Fibroblast of lung (primary cell): ENCODE measurements around the gene CEP295NL. TPM values are rescaled to one million over a fixed set of nuclear protein-coding genes. Genes with fewer than 3 reads are reported as not detected.

Experiments used
- DNase-seq, 2 donors: peaks; one replicate each; pipeline versions ENCODE4 v3.0.0 to v3.0.0-alpha.2; 2010; ENCODE audit warnings: low read depth in 2 of 2
- H2AFZ ChIP-seq: 2 replicates; pipeline ENCODE4 v1.5.1; 2012; ENCODE audit warnings: low read length, control low read depth, inconsistent platforms
- H3K27ac ChIP-seq: 2 replicates; pipeline ENCODE4 v1.5.1; 2011; ENCODE audit warnings: low read length, control low read depth; ENCODE audit not compliant: insufficient read depth
- H3K27me3 ChIP-seq: 2 replicates; pipeline ENCODE4 v1.5.1; 2011; ENCODE audit warnings: mild to moderate bottlenecking, low read length; ENCODE audit not compliant: control insufficient read depth, insufficient read depth
- H3K36me3 ChIP-seq: 2 replicates; pipeline ENCODE4 v1.5.1; 2011; ENCODE audit warnings: low read length; ENCODE audit not compliant: control insufficient read depth, insufficient read depth
- H3K4me1 ChIP-seq: 2 replicates; pipeline ENCODE4 v1.5.1; 2011; ENCODE audit warnings: low read length; ENCODE audit not compliant: control insufficient read depth, insufficient read depth; ENCODE audit errors: extremely low read depth
- H3K4me2 ChIP-seq: 2 replicates; pipeline ENCODE4 v1.5.1; 2011; ENCODE audit warnings: low read length, control low read depth; ENCODE audit not compliant: insufficient read depth; ENCODE audit errors: extremely low read depth
- H3K4me3 ChIP-seq, 4 experiments: fragments of 200-600 bp in 1 of 4; sonication (generic) in 1 of 4; replicated peaks in 1 of 4; 2 replicates each; pipeline ENCODE4 v1.5.1; 2011 to 2016; ENCODE audit warnings: low read length in 4 of 4, low read depth in 3 of 4, mild to moderate bottlenecking in 3 of 4, control low read depth in 2 of 4, inconsistent platforms in 1 of 4, mixed read lengths in 1 of 4; ENCODE audit not compliant: insufficient read depth in 1 of 4; ENCODE audit errors: control extremely low read depth in 1 of 4
- H3K79me2 ChIP-seq: 2 replicates; pipeline ENCODE4 v1.5.1; 2012; ENCODE audit warnings: mild to moderate bottlenecking, low read length, inconsistent platforms; ENCODE audit not compliant: control insufficient read depth, insufficient read depth
- H3K9ac ChIP-seq: 2 replicates; pipeline ENCODE4 v1.5.1; 2011; ENCODE audit warnings: mild to moderate bottlenecking, low read length, control low read depth; ENCODE audit not compliant: insufficient read depth
- H3K9me3 ChIP-seq: 2 replicates; pipeline ENCODE4 v1.5.1; 2012; ENCODE audit warnings: low read depth, low read length; ENCODE audit not compliant: control insufficient read depth, insufficient read depth
- H4K20me1 ChIP-seq: 2 replicates; pipeline ENCODE4 v1.5.1; 2011; ENCODE audit warnings: low read length; ENCODE audit not compliant: control insufficient read depth, insufficient read depth; ENCODE audit errors: extremely low read depth
- EZH2 ChIP-seq: IDR thresholded peaks from 2 replicates; pipeline ENCODE4 v1.5.1; 2012; ENCODE audit warnings: low read length, control low read depth, mild to moderate bottlenecking; ENCODE audit errors: missing control alignments
- polyA plus RNA-seq, 2 donors: library from polyadenylated mRNA; depleted of rRNA in 1 of 2; stranded (reverse) in 1 of 2; unstranded in 1 of 2; fragments of >200 nt; gene quantifications; 2 replicates each; pipeline ENCODE4 v1.2.1, GENCODE V29; 2011 to 2012; ENCODE audit warnings: missing spikeins in 1 of 2
- total RNA-seq: library from RNA; depleted of rRNA; stranded (reverse); fragments of >200 nt; gene quantifications from 2 replicates; pipeline ENCODE4 v1.2.1, GENCODE V29; 2014
- TF ChIP-seq, protein P1 (sequence below), 2 donors: IDR thresholded peaks in 1 of 2; conservative IDR thresholded peaks in 1 of 2; 1 replicate in 1 of 2; 2 replicates in 1 of 2; pipeline ENCODE4 v1.5.1; 2011 to 2012; ENCODE audit warnings: low read length in 2 of 2, control low read depth in 1 of 2, inconsistent platforms in 1 of 2, low read depth in 1 of 2, mild to moderate bottlenecking in 1 of 2

Gene CEP295NL
- total and polyA plus RNA-seq, 2 donors (not counting 1 experiment from before 2014, with no cell fraction given), result 0.10 to 2.8 TPM

DNA sequence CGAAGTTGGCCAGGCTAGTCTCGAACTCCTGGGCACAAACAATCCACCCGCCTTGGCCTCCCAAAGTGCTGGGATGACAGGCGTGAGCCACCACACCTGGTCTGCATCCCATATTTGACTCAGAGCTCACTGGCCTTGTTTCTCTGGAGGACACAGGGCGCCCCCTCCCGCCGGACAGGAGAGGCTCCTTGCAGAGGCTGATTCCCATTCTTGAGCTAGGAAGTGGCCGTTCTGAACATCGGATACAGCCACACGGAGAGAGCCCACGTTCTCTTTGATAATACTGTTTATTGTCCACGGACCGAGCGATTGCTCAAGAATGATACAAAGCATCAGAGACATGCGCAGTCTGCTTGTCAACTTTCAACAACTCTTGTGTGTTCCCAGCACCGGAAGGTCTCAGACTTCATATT is 50.3 kb downstream of the CEP295NL start:
- TF ChIP-seq, protein P1, sequence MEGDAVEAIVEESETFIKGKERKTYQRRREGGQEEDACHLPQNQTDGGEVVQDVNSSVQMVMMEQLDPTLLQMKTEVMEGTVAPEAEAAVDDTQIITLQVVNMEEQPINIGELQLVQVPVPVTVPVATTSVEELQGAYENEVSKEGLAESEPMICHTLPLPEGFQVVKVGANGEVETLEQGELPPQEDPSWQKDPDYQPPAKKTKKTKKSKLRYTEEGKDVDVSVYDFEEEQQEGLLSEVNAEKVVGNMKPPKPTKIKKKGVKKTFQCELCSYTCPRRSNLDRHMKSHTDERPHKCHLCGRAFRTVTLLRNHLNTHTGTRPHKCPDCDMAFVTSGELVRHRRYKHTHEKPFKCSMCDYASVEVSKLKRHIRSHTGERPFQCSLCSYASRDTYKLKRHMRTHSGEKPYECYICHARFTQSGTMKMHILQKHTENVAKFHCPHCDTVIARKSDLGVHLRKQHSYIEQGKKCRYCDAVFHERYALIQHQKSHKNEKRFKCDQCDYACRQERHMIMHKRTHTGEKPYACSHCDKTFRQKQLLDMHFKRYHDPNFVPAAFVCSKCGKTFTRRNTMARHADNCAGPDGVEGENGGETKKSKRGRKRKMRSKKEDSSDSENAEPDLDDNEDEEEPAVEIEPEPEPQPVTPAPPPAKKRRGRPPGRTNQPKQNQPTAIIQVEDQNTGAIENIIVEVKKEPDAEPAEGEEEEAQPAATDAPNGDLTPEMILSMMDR (conservative IDR thresholded peaks at IDR 0.05 in 1 of 2, IDR thresholded peaks at IDR 0.05 in 1 of 2; ENCODE audit: low read depth in 1 of 2, low read length in 2 of 2), result peak; percentile 21 to 28
- no peak for TF ChIP-seq EZH2
- H3K4me3 ChIP-seq, result no peak overlapping the region
- no peaks in the 10 kb centered on the region for H4K20me1 ChIP-seq
- no peaks in the 10 kb centered on the region for H3K27me3 ChIP-seq
- no peak overlapping the region for H3K4me2 ChIP-seq
- no peaks in the 10 kb centered on the region for H3K9me3 ChIP-seq
- no peak overlapping the region for H3K27ac ChIP-seq
- no peaks in the 10 kb centered on the region for H3K4me1 ChIP-seq
- H2AFZ ChIP-seq, result no peak overlapping the region
- H3K79me2 ChIP-seq, result peaks cover 2% of the 10 kb centered on the region
- peaks cover 20% of the 10 kb centered on the region for H3K36me3 ChIP-seq
- peak in 1 of 2 donors; percentile 81 for DNase-seq
- no peak overlapping the region for H3K9ac ChIP-seq

GRCh38 chr17:78849026-78849425 is 54.0 kb downstream of the CEP295NL start:
- no peak for DNase-seq

DNA sequence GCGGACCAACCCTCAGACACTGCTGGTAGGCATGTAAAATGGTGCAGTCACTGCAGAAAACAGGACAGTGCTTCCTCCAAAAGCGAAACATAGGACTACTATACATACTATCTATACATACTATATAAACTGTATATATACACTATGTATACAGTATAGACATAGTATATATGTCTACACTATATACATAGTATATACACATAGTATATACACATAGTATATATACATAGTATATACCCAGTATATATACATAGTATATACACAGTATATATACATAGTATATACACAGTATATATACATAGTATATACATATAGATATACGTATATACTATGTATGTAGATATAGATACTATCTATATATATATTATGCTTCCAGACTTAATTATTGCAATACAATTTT is 55.9 kb downstream of the CEP295NL start:
- no peak overlapping the region for H3K27ac ChIP-seq
- no peak overlapping the region for H3K4me2 ChIP-seq
- TF ChIP-seq, protein P1 (conservative IDR thresholded peaks at IDR 0.05 in 1 of 2, IDR thresholded peaks at IDR 0.05 in 1 of 2; ENCODE audit: low read depth in 1 of 2, low read length in 2 of 2), result no peak
- no peak for TF ChIP-seq EZH2
- H3K36me3 ChIP-seq, result no peaks in the 10 kb centered on the region
- H3K4me1 ChIP-seq, result no peaks in the 10 kb centered on the region
- H2AFZ ChIP-seq, result no peak overlapping the region
- no peaks in the 10 kb centered on the region for H3K27me3 ChIP-seq
- H3K9me3 ChIP-seq, result no peaks in the 10 kb centered on the region
- no peaks in the 10 kb centered on the region for H4K20me1 ChIP-seq
- DNase-seq, result no peak
- H3K79me2 ChIP-seq, result no peaks in the 10 kb centered on the region
- H3K4me3 ChIP-seq, result no peak overlapping the region
- H3K9ac ChIP-seq, result no peak overlapping the region

More at GRCh38 chr17:78849026-78849425, 54.0 kb downstream of the CEP295NL start:
- Histone ChIP-seq H3K4me3 (no peak overlapping the region), H3K27ac (no peak overlapping the region), H4K20me1 (no peaks in the 10 kb centered on the region), H3K79me2 (no peaks in the 10 kb centered on the region), H3K9ac (no peak overlapping the region), H3K4me2 (no peak overlapping the region), H3K27me3 (no peaks in the 10 kb centered on the region), H2AFZ (no peak overlapping the region), H3K4me1 (no peaks in the 10 kb centered on the region), H3K36me3 (peaks cover 3% of the 10 kb centered on the region), H3K9me3 (no peaks in the 10 kb centered on the region)
- TF ChIP-seq, protein P1 (conservative IDR thresholded peaks at IDR 0.05 in 1 of 2, IDR thresholded peaks at IDR 0.05 in 1 of 2; ENCODE audit: low read depth in 1 of 2, low read length in 2 of 2), result no peak
- no peak for TF ChIP-seq EZH2
